Lung (tissue), 12 donors: ENCODE measurements around the gene GPR85. TPM values are rescaled to one million over a fixed set of nuclear protein-coding genes. Genes with fewer than 3 reads are reported as not detected.
"Not testable (repeated sequence)": the region's sequence is repeated elsewhere in the genome, so short reads cannot be mapped to it uniquely, and the experiment has no call there.

Source experiments
- ATAC-seq: fragments of 200-7000 bp; cut with Tn5 transposase; one replicate; pipeline ENCODE4 v1.9.1; 2020; ENCODE audit warnings: moderate number of reproducible peaks; ENCODE audit not compliant: insufficient read depth, low FRiP score
- DNase-seq, 3 donors: peaks; one replicate each; pipeline ENCODE4 v3.0.0-alpha.2; 2013 to 2017
- H3K27ac ChIP-seq, 2 donors: one replicate each; pipeline ENCODE4 v1.5.1; 2013; ENCODE audit warnings: mild to moderate bottlenecking in 2 of 2, moderate library complexity in 2 of 2, control low read depth in 1 of 2, inconsistent platforms in 1 of 2, low read depth in 1 of 2, low read length in 1 of 2
- H3K27me3 ChIP-seq, 3 donors: one replicate each; pipeline ENCODE4 v1.5.1; 2013; ENCODE audit warnings: low read length in 2 of 3; ENCODE audit not compliant: control insufficient read depth in 3 of 3, insufficient read depth in 3 of 3
- H3K36me3 ChIP-seq, 4 donors: one replicate each; pipeline ENCODE4 v1.5.1; 2013; ENCODE audit warnings: low read length in 4 of 4, mild to moderate bottlenecking in 1 of 4, moderate library complexity in 1 of 4; ENCODE audit not compliant: control insufficient read depth in 4 of 4, insufficient read depth in 4 of 4
- H3K4me1 ChIP-seq, 5 donors: one replicate each; pipeline ENCODE4 v1.5.1; 2013; ENCODE audit warnings: low read length in 5 of 5, mild to moderate bottlenecking in 2 of 5, moderate library complexity in 1 of 5; ENCODE audit not compliant: control insufficient read depth in 5 of 5, insufficient read depth in 5 of 5
- H3K4me3 ChIP-seq: one replicate; pipeline ENCODE4 v1.5.1; 2013; ENCODE audit warnings: mild to moderate bottlenecking, control low read depth, moderate library complexity
- H3K9ac ChIP-seq, 2 donors: one replicate each; pipeline ENCODE4 v1.5.1; 2013; ENCODE audit warnings: low read length in 2 of 2, control low read depth in 1 of 2; ENCODE audit not compliant: insufficient read depth in 1 of 2
- H3K9me3 ChIP-seq, 4 donors: one replicate each; pipeline ENCODE4 v1.5.1; 2013; ENCODE audit warnings: low read length in 3 of 4, mild to moderate bottlenecking in 1 of 4, moderate library complexity in 1 of 4; ENCODE audit not compliant: control insufficient read depth in 4 of 4, insufficient read depth in 3 of 4
- WGBS, 2 donors: extraction: QIAGEN DNeasy Blood & Tissue Kit; methylation state at CpG; one replicate each; pipeline ENCODE4 v1.1.7; 2013; 5-methylcytosine and 5-hydroxymethylcytosine counted together
- polyA plus RNA-seq, 2 donors: library from polyadenylated mRNA; stranded (reverse); fragments of 200-250 nt; gene quantifications; one replicate each; pipeline ENCODE4 v1.2.1, GENCODE V29; 2013
- total RNA-seq, 2 donors: library from RNA; depleted of rRNA in 1 of 2; stranded (reverse); fragments of >200 nt in 1 of 2; gene quantifications; one replicate each; pipeline ENCODE4 v1.2.1, GENCODE V29; 2014 to 2021
- TF ChIP-seq, protein P1 (sequence below): IDR thresholded peaks from 2 replicates; pipeline ENCODE4 v1.5.1; 2012; ENCODE audit warnings: mild to moderate bottlenecking; ENCODE audit errors: control extremely low read depth, extremely low read depth
- donor health status: control.
- donor health status: control.
- donor health status: Bipolar disorder and iron deficiency.
- donor health status: healthy.
- donor health status: DM: yes; HTN: yes; CAD: no.

GPR85 gene
- total and polyA plus RNA-seq, 4 donors = 0.57 to 2.1 (median 1.4) TPM

DNA sequence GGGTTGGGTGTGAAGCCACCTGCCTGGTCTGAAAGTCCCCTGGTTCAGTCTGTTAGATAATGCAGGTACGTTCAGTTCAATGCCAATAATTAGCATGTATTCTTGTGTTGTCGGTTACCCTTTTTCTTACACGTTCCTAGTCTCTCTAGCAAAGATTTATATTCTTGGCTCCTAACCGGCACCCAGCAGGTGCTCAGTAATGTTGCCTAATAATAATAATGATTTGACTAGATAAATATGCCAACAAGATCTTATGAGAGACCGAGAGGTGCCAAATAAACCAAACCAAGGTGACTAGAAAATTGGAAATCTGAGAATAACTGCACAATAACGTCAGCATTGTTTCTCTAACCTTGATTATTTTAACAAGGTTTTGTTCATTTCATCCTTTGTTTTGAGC, 32.8 kb upstream of the GPR85 start:
- Histone ChIP-seq H3K36me3 (peaks cover 1 to 6% (median 3%) of the 10 kb centered on the region in 4 donors), H3K27ac (no peak overlapping the region), H3K9ac (no peak overlapping the region), H3K9me3 (no peaks in the 10 kb centered on the region), H3K4me1 (peaks cover 0 to 16% (median 0%) of the 10 kb centered on the region in 5 donors), H3K27me3 (no peaks in the 10 kb centered on the region), H3K4me3 (no peak overlapping the region)
- no peak for ATAC-seq
- TF ChIP-seq, protein P1, sequence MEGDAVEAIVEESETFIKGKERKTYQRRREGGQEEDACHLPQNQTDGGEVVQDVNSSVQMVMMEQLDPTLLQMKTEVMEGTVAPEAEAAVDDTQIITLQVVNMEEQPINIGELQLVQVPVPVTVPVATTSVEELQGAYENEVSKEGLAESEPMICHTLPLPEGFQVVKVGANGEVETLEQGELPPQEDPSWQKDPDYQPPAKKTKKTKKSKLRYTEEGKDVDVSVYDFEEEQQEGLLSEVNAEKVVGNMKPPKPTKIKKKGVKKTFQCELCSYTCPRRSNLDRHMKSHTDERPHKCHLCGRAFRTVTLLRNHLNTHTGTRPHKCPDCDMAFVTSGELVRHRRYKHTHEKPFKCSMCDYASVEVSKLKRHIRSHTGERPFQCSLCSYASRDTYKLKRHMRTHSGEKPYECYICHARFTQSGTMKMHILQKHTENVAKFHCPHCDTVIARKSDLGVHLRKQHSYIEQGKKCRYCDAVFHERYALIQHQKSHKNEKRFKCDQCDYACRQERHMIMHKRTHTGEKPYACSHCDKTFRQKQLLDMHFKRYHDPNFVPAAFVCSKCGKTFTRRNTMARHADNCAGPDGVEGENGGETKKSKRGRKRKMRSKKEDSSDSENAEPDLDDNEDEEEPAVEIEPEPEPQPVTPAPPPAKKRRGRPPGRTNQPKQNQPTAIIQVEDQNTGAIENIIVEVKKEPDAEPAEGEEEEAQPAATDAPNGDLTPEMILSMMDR = no peak
- 91 to 92% methylated on average over 6 of the region's 6 CpGs for WGBS, 2 donors
- DNase-seq = no peak

DNA sequence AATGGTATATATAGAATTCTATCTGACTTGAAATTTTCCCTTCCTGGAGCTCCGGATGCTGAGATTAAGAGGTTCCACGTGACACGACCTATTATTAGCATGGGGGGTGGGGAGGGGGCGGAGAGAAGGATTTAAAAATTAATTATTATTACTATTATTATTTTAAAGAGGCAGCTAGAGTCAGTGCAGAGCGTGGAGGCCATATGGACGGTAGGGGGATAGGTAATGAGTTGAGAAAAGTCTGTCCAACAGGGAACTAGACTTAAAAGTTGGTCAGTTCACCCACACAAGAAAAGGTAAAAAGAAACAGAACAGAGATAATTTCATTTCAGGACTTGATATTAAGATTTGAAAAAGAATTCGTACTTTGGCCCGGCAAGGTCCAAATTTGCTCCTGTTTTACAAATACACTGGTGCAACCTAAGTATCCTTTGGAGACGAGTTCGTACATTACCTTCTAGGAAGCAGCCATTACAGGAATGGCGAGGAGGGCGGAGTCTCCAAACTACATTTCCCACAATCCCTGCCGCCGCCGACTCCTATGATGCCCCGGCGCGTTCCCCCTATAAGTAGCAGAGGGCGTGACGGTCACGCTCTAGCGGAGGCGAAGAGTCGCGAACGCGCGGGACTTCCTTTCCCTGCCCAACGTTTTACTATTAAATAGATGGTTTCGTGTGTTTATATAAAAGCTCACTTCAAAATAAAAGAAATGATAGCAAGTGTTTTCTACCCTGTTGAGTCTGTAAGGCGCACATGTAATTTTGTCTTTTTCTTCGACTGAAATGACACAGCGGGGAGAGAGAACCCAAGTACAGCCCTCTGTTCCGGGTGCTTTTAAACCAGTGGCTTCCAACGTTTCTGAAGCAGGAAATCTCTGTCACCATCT, 31.7 kb upstream of the GPR85 start, which contains the start of gene SMIM30:
SMIM30 (minus strand) TSS at position 481 of the 886 bp plus-strand sequence. CDS start 976 bp downstream, outside the sequence.
- ATAC-seq (peak; percentile 100), DNase-seq (peak; percentile 92 to 97 (median 95))
- H3K4me1 ChIP-seq = peaks cover 0 to 16% (median 0%) of the 10 kb centered on the region in 5 donors
- peak within 1 kb of the TSS in 1 of 2 donors; percentile 89 for H3K9ac ChIP-seq
- TF ChIP-seq, protein P1 = no peak
- peak within 1 kb of the TSS in 1 of 2 donors; percentile 79 for H3K27ac ChIP-seq
- H3K9me3 ChIP-seq = no peaks in the 10 kb centered on the region
- 0% methylated on average over 35 of the region's 35 CpGs for WGBS, 2 donors
- no peaks in the 10 kb centered on the region for H3K27me3 ChIP-seq
- peak within 1 kb of the TSS; percentile 38 for H3K4me3 ChIP-seq
- H3K36me3 ChIP-seq = peaks cover 1 to 6% (median 3%) of the 10 kb centered on the region in 4 donors

DNA sequence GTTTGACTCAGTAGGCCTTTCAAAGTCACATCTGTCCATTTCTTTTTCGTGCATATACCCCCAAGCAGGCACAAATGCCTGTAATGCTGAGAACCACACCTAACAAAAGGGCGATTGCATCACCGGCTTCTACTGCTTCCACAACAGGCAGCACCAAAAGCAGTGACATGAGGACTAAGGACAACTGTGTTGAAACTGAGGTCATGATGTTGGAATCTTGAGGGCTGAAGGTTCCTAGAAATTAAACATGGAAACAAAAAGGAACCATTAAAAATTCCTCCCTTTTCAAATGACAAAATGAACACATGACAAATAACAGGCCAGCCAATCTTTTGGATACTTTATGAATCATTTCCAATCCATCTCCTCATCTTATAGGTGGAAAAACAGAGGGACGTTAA, 30.7 kb upstream of the GPR85 start:
- Histone ChIP-seq H3K27ac (peak overlapping the region in 1 of 2 donors; percentile 79), H3K4me1 (peaks cover 0 to 16% (median 0%) of the 10 kb centered on the region in 5 donors)
- 62 to 71% methylated on average over 4 of the region's 4 CpGs for WGBS, 2 donors
- H3K27me3 ChIP-seq, H3K36me3 ChIP-seq, H3K9me3 ChIP-seq, H3K9ac ChIP-seq, ATAC-seq, H3K4me3 ChIP-seq: not testable (repeated sequence)
- DNase-seq = peak in 2 of 3 donors; percentile 0 to 13

DNA sequence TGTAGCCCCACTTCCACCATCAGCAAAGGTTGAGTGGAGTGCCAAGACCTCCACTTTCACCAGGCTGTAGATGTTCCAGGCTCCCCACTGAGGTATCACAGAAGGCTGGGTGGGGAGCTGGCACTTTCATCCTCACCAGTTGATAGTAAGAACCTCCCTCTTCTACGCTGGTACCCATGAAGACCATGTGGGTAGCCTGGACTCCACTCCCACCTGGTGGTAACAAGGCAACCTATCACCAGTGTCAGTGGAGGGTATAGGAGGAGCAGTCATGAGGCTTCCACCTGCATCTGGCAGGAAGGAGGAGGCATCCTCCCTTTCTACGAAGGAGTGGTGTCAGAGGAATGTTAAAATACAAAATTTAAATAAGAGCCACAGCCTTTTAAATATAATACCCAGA, 27.3 kb upstream of the GPR85 start:
- Histone ChIP-seq H3K4me3 (no peak overlapping the region), H3K4me1 (peaks cover 0 to 14% (median 0%) of the 10 kb centered on the region in 5 donors), H3K9me3 (no peaks in the 10 kb centered on the region), H3K36me3 (peaks cover 1 to 6% (median 3%) of the 10 kb centered on the region in 4 donors), H3K27me3 (no peaks in the 10 kb centered on the region), H3K9ac (no peak overlapping the region), H3K27ac (no peak overlapping the region)
- WGBS, 2 donors = 75 to 84% methylated on average over 2 of the region's 2 CpGs
- DNase-seq (peak in 1 of 3 donors; percentile 5), ATAC-seq (no peak)
- TF ChIP-seq, protein P1 = no peak
